Muscle layer of colon (tissue), 2 donors: Measurements from ENCODE around the gene MTUS2.

Experiments used
- H3K27ac ChIP-seq: one replicate; pipeline ENCODE4 v1.7.0; 2013; ENCODE audit warnings: low read depth, mild to moderate bottlenecking, low read length, moderate library complexity
- H3K27me3 ChIP-seq, 2 donors: one replicate each; pipeline ENCODE4 v1.7.0; 2013; ENCODE audit warnings: low read length in 2 of 2, mild to moderate bottlenecking in 2 of 2; ENCODE audit not compliant: insufficient read depth in 2 of 2, control insufficient read depth in 1 of 2
- H3K36me3 ChIP-seq: one replicate; pipeline ENCODE4 v1.7.0; 2013; ENCODE audit warnings: mild to moderate bottlenecking, low read length; ENCODE audit not compliant: insufficient read depth
- H3K4me1 ChIP-seq: one replicate; pipeline ENCODE4 v1.7.0; 2013; ENCODE audit warnings: mild to moderate bottlenecking, low read length; ENCODE audit not compliant: insufficient read depth
- H3K4me3 ChIP-seq, 2 donors: one replicate each; pipeline ENCODE4 v1.7.0; 2013; ENCODE audit warnings: low read length in 2 of 2, low read depth in 1 of 2, mild to moderate bottlenecking in 1 of 2, moderate library complexity in 1 of 2
- H3K9ac ChIP-seq: one replicate; pipeline ENCODE4 v1.7.0; 2013; ENCODE audit warnings: low read length
- H3K9me3 ChIP-seq: one replicate; pipeline ENCODE4 v1.7.0; 2013; ENCODE audit warnings: mild to moderate bottlenecking, low read length
- donor health status: abdominal sarcoma.
- donor health status: Adenocarcinoma of cecum.

The MTUS2 gene

GRCh38 chr13:28820099-28821051, at the start of gene MTUS2:
MTUS2 (plus strand) TSS chr13:28820339.
- no peaks in the 10 kb centered on the region for H3K36me3 ChIP-seq
- peaks cover 5% of the 10 kb centered on the region for H3K4me1 ChIP-seq
- H3K27ac ChIP-seq, result no peak within 1 kb of the TSS
- H3K4me3 ChIP-seq, result peak within 1 kb of the TSS; percentile 35 to 42
- H3K9ac ChIP-seq, result no peak within 1 kb of the TSS
- peaks cover 9 to 18% of the 10 kb centered on the region in 2 donors for H3K27me3 ChIP-seq
- H3K9me3 ChIP-seq, result no peaks in the 10 kb centered on the region

DNA sequence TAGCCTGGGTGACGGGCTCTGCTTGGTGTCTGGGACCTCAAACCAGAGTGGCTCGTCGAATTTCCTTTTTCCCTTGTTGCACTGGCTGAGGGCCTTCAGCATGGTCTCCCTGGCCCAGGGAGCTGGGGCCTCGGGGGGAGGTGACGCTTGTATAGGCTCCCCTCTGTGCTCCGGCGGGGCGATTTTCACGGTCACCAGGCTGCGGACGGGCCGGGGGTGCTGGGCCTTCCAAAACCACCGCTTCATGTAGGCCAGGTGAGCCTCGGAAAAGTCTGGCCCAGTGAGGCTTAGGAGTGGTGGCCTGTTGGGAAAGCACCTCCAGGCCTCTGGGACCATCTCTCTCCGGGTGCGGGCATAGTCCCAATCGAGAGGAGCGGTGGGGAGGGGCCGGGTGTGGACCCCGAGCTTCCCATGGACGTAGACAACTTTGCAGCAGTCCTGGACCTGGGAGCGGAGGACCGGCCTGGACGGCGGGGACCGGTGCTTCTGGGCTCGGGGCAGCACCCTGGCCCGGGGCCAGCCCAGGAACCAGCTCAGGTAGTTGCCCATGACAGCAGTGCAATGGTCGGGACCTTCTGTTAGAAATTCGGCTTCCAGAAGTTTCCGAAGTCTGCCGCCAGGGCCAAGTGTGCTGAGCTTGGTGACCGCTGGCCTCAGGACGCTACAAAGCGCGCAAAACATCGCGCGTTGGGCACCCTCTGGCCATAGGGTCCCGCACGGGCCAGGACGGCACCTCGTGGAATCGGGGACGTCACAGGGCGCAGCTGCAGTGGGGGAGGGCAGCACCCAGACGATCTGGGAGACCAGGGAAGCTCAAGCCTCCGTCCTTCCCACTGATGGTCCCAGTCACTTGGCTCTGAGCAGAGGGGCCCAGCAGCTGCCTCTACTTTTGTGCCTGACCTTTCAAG, 41.6 kb upstream of the MTUS2 start:
- H3K9ac ChIP-seq, result no peak overlapping the region
- no peaks in the 10 kb centered on the region for H3K36me3 ChIP-seq
- no peaks in the 10 kb centered on the region for H3K9me3 ChIP-seq
- H3K4me3 ChIP-seq, result no peak overlapping the region
- no peaks in the 10 kb centered on the region for H3K27me3 ChIP-seq
- H3K4me1 ChIP-seq, result no peaks in the 10 kb centered on the region
- no peak overlapping the region for H3K27ac ChIP-seq

DNA sequence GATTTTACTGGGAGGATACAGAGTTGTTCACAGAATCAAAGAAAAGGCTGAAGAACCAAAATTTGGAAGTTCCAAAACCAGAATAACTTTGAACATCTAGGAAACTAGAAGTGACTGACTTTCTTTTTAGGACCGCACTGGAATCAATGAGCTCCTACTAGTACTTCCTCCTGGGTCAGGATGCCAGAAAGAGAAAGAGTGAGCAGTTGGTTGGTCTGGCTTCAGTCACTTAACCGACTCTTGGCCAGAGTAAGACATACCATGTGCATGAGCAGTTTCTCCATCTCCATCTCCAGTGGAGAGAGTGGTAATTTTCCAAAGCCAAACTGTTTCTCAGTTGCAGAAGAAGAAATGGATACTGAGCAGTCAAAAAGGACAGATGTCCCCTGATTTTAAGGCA, 27.1 kb upstream of the MTUS2 start:
- H3K9me3 ChIP-seq, result no peaks in the 10 kb centered on the region
- no peak overlapping the region for H3K27ac ChIP-seq
- peaks cover 7% of the 10 kb centered on the region for H3K4me1 ChIP-seq
- H3K27me3 ChIP-seq, result no peaks in the 10 kb centered on the region
- H3K9ac ChIP-seq, result no peak overlapping the region
- H3K4me3 ChIP-seq, result no peak overlapping the region
- H3K36me3 ChIP-seq, result no peaks in the 10 kb centered on the region

DNA sequence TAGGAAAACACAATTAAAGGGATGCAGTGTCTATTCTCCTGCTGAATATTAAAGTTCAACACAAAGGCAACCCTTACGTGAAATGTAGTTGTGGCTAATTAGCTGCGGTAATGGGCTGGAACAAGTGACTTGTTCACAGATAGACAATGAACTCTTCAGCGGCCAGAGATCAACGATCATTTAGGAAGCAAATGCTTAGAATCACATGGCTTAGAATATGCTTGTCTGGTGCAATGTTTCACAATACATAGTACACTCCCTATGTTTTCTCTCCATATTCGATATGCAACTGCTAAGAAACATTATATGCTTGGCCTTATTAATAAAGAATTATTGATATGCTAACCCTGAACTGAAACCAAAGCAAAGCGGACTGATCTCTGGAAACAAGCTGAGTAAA, 25.7 kb upstream of the MTUS2 start:
- Histone ChIP-seq H3K4me1 (peaks cover 7% of the 10 kb centered on the region), H3K9ac (no peak overlapping the region), H3K27me3 (no peaks in the 10 kb centered on the region), H3K9me3 (no peaks in the 10 kb centered on the region), H3K4me3 (no peak overlapping the region), H3K36me3 (no peaks in the 10 kb centered on the region), H3K27ac (no peak overlapping the region)

GRCh38 chr13:28796938-28797257, 23.2 kb upstream of the MTUS2 start:
- Histone ChIP-seq H3K9ac (no peak overlapping the region), H3K9me3 (no peaks in the 10 kb centered on the region), H3K36me3 (no peaks in the 10 kb centered on the region), H3K4me3 (no peak overlapping the region), H3K27ac (no peak overlapping the region), H3K4me1 (peaks cover 7% of the 10 kb centered on the region), H3K27me3 (no peaks in the 10 kb centered on the region)

DNA sequence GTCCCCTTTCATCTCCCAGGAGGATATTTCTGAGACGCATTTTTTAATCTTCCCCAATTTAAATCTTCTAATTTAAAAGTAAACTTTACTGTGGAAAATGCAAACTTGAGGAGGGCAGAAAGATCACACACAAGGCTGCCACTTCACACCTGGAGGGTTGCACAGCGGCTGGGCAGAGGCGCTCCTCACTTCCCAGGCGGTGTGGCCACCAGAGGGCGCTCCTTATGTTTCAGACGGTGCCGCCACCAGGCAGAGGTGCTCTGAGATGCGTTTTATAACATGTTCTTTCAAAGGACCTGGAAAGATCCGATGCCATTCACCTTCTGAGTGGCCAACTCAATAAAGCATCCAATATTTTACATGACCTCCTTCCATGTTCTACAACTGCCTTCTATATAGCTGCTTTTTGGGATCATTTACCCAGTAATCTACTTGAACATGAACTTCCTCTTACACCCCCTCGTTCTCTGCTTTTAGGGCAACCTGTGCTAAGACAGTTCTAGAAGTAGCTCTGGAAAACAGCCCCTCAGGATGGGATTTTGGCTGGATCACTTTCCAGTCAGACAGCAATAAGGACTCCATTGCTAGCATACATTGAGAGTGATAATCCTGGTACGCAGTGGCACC, 14.8 kb upstream of the MTUS2 start:
- H3K27me3 ChIP-seq, result no peaks in the 10 kb centered on the region
- H3K36me3 ChIP-seq, result no peaks in the 10 kb centered on the region
- H3K9ac ChIP-seq, result no peak overlapping the region
- no peaks in the 10 kb centered on the region for H3K9me3 ChIP-seq
- H3K4me3 ChIP-seq, result no peak overlapping the region
- H3K27ac ChIP-seq, result no peak overlapping the region
- H3K4me1 ChIP-seq, result no peaks in the 10 kb centered on the region

DNA sequence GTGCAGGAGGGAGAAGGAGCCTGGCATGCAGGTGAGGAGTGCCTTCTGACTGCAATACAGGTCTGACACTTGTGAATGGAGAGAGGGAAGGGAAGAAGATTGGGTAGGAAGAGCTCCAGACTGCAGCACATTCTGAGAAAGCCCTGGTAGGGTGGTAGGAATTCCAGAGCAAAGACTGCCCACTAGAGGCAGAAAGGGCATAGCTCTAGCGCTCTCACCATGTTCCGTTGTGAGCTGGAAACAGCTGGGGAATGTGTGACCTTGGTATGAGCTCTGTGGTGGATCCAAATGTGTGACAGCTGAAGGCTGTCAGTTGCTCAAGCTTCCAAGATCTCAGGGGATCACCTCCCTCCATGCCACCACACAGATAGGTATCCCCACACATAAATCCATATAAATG, 2.9 kb upstream of the MTUS2 start:
- H3K4me1 ChIP-seq, result peaks cover 5% of the 10 kb centered on the region
- no peak overlapping the region for H3K9ac ChIP-seq
- H3K36me3 ChIP-seq, result no peaks in the 10 kb centered on the region
- no peaks in the 10 kb centered on the region for H3K9me3 ChIP-seq
- no peak overlapping the region for H3K27ac ChIP-seq
- H3K4me3 ChIP-seq, result no peak overlapping the region
- peaks cover 9 to 18% of the 10 kb centered on the region in 2 donors for H3K27me3 ChIP-seq

GRCh38 chr13:28819046-28819730, 951 bp upstream of the MTUS2 start:
- Histone ChIP-seq H3K27ac (no peak overlapping the region), H3K36me3 (no peaks in the 10 kb centered on the region), H3K27me3 (peaks cover 9 to 18% of the 10 kb centered on the region in 2 donors), H3K4me1 (peaks cover 5% of the 10 kb centered on the region), H3K9ac (no peak overlapping the region), H3K9me3 (no peaks in the 10 kb centered on the region), H3K4me3 (peak overlapping the region in 1 of 2 donors; percentile 18)

DNA sequence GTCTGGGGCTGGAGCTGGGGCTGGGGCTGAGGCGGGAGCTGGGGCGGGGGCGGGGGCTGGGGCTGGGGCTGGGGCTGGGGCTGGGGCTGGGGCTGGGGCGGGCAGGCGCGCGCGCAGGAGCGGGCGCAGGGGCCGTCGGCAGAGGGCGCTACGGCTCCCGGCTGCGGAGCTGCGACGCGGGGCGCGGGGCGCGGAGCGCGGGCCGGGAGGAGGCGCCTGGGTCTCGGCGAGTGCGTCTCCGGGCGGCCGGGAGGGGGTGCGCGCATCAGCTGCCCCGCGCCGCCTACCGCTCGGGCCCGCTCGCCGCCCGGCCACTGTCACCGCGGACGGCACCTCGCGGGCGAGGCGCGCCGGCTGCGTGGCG, 422 bp upstream of the MTUS2 start:
- Histone ChIP-seq H3K4me3 (no peak overlapping the region), H3K4me1 (peaks cover 5% of the 10 kb centered on the region), H3K27me3 (peaks cover 9 to 18% of the 10 kb centered on the region in 2 donors), H3K27ac (no peak overlapping the region), H3K9me3 (no peaks in the 10 kb centered on the region), H3K9ac (no peak overlapping the region), H3K36me3 (no peaks in the 10 kb centered on the region)

DNA sequence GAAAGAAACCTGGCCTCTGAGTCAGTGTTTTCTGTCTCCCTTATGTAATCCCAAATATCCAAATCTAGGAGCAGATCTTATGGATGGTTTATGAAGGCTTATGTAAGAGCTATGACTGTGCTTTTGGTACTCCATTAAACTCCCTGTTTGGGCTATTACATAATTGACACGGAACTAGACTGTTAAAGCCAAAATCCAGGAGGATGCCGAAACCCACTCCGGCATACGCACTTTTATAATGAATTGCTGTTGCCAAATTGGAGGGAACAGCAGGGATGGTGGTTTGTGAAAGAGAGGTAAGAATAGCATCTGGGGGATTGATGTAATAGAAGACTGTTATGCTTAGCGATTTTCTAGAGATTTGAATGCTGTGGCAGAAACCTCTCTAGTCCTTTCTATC, 2.0 kb downstream of the MTUS2 start:
- H3K9me3 ChIP-seq, result no peaks in the 10 kb centered on the region
- no peaks in the 10 kb centered on the region for H3K36me3 ChIP-seq
- H3K27ac ChIP-seq, result no peak overlapping the region
- peaks cover 5% of the 10 kb centered on the region for H3K4me1 ChIP-seq
- H3K9ac ChIP-seq, result no peak overlapping the region
- no peak overlapping the region for H3K4me3 ChIP-seq
- H3K27me3 ChIP-seq, result peaks cover 6 to 12% of the 10 kb centered on the region in 2 donors

DNA sequence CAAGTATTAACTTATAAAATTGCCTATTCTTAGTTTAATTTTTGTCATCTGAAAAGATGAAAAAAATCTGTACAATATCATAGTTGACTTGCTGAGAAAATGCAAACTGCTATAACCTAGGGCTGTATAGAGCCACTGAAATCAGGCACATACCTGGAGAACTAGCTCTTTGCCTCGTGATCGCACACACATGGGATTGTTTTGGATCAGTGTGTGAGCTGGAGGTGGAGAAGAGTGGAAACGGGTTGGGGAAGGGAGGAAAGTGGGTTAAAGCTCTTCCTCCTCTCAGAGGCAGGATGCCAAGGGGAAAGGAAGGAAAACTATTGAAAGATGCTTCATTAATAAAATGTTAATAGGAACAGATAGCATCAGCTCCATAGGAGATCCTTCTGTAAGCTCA, 2.7 kb downstream of the MTUS2 start:
- H3K9me3 ChIP-seq, result no peaks in the 10 kb centered on the region
- H3K27ac ChIP-seq, result no peak overlapping the region
- H3K9ac ChIP-seq, result no peak overlapping the region
- H3K4me1 ChIP-seq, result peaks cover 5% of the 10 kb centered on the region
- H3K27me3 ChIP-seq, result peaks cover 0 to 6% of the 10 kb centered on the region in 2 donors
- H3K4me3 ChIP-seq, result no peak overlapping the region
- H3K36me3 ChIP-seq, result no peaks in the 10 kb centered on the region
